Neural cell (in vitro differentiated cells): ENCODE results near the gene WDR33.

Experiments used
- CTCF ChIP-seq: fragments of 450-650 bp; IDR thresholded peaks from 2 replicates; pipeline ENCODE4 v1.5.1; 2014; ENCODE audit warnings: antibody characterized with exemption, mild to moderate bottlenecking, moderate library complexity; ENCODE audit not compliant: poor library complexity, severe bottlenecking
- EP300 ChIP-seq: fragments of 450-650 bp; conservative IDR thresholded peaks from 2 replicates; pipeline ENCODE4 v1.6.1; 2014; ENCODE audit warnings: antibody characterized with exemption, mild to moderate bottlenecking, moderate library complexity; ENCODE audit not compliant: poor library complexity, severe bottlenecking
- EZH2 ChIP-seq: fragments of 200-600, 300-800 bp; shearing (Covaris generic), sonication (generic); IDR thresholded peaks from 2 replicates; pipeline ENCODE4 v1.6.1; 2014; ENCODE audit warnings: antibody characterized with exemption, low read length, borderline replicate concordance, mild to moderate bottlenecking; ENCODE audit not compliant: insufficient read depth, poor library complexity, severe bottlenecking
- MXI1 ChIP-seq: fragments of 450-650 bp; conservative IDR thresholded peaks from 2 replicates; pipeline ENCODE4 v1.6.1; 2014; ENCODE audit warnings: antibody characterized with exemption, mild to moderate bottlenecking; ENCODE audit not compliant: poor library complexity, severe bottlenecking
- POLR2AphosphoS5 ChIP-seq: IDR thresholded peaks from 2 replicates; pipeline ENCODE4 v1.6.1; 2012
- RAD21 ChIP-seq: fragments of 450-650 bp; conservative IDR thresholded peaks from 2 replicates; pipeline ENCODE4 v1.6.1; 2014; ENCODE audit warnings: antibody characterized with exemption, mild to moderate bottlenecking, moderate library complexity
- REST ChIP-seq: IDR thresholded peaks from 2 replicates; pipeline ENCODE4 v1.6.1; 2012; ENCODE audit warnings: borderline replicate concordance
- SMC3 ChIP-seq: fragments of 450-650 bp; conservative IDR thresholded peaks from 2 replicates; pipeline ENCODE4 v1.6.1; 2014; ENCODE audit warnings: antibody characterized with exemption, mild to moderate bottlenecking, moderate library complexity; ENCODE audit not compliant: poor library complexity
- TAF1 ChIP-seq: IDR thresholded peaks from 2 replicates; pipeline ENCODE4 v1.6.1; 2012; ENCODE audit warnings: low read depth

- no peak for TF ChIP-seq SMC3
- no peak for TF ChIP-seq CTCF
- no peak for TF ChIP-seq REST
- TF ChIP-seq EZH2: no peak
- no peak for TF ChIP-seq RAD21
- TF ChIP-seq EP300: no peak
- no peak for TF ChIP-seq POLR2AphosphoS5
- TF ChIP-seq MXI1: no peak
- no peak for TF ChIP-seq TAF1
Measured at GRCh38 chr2:127857265-127857808, 46.4 kb upstream of the WDR33 start.
